ENCODE measurements around the gene NPAS2.

NPAS2 gene

GRCh38 chr2:100852999-100853908 lies 33.3 kb downstream of the NPAS2 start:
- no peak for DNase-seq (ENCODE audit: low read depth in 1 of 2, low spot score in 1 of 2)

DNA sequence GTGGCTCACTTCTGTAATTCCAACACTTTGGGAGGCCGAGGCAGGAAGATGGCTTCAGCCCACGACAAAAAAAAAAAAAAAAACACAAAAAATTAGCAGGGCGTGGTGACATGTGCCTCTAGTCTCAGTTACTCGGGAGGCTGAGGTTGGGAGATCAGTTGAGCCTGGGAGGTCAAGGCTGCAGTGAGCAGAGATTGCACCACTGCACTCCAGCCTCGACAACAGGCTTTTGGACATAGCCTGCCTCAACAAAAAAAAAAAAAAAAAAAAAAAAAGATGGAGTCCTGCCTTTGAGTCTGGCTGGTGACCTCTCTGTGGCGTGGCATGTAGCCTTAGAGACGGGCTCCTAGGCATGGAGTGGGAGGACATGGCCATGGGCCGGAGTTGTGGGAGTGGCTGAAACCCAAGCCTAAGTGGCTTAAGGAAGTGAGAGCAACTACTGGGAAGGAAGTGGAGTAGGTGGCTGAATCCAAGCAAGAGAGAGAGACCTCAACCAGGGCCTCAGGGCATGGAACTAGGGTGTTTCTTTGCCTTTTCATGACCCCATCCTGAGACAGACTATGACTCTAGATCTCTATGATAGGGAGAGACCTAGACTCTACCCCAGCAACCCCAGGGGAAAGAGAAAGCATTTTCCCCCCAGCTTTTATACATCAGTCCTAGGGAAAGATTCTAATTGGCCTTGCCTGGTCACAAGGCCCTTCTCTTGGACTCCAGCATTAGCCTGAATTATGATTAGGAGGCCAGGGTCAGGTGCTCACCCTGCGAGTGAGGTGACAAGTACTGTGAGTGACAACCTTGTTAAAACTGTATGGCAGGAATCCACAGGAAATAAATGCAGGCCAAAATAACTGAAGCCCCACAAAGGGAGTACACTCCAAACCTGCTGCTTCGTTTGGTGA lies 34.2 kb downstream of the NPAS2 start:
- DNase-seq (ENCODE audit: low read depth in 1 of 2, low spot score in 1 of 2): no peak

GRCh38 chr2:100855084-100855483 lies 35.1 kb downstream of the NPAS2 start:
- DNase-seq (ENCODE audit: low read depth in 1 of 2, low spot score in 1 of 2): no peak

DNA sequence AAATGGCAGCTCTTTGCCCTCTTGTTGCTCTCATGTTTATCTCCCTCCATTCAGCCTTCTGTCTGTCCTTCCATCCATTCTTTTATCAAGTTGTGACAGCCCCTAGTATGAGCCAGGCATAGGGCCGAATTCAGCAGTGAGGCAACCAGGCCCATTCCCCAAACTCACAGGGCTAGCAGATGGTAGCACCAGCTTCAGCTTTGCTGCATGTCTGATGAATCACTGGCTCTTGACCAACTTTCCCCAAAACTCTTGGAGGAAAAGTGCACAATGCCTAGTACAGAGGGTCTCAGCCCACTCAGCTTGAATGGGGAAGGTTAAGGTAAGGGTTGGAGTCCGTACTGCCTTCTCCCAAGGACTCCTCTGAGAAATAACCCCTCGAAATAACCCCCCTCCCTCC lies 35.7 kb downstream of the NPAS2 start:
- no peak for DNase-seq (ENCODE audit: low read depth in 1 of 2, low spot score in 1 of 2)

DNA sequence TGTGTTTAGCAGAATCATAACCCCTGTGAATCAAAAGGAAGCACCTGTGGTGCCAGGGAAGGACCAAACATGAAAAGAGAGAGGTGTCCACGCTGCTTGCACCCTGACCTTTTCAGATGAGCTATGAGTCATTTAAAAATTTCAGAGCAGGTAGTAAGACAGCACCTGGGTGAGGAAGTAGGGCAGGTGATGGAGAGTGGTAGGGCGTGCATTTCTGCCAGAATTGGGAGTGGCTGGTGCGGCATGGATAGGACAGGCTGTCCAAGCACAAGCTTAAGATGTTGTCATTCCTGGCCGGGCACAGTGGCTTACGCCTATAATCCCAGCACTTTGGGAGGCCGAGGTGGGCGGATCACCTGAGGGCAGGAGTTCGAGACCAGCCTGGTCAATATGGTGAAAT lies 36.8 kb downstream of the NPAS2 start:
- DNase-seq (ENCODE audit: low read depth in 1 of 2, low spot score in 1 of 2): no peak

DNA sequence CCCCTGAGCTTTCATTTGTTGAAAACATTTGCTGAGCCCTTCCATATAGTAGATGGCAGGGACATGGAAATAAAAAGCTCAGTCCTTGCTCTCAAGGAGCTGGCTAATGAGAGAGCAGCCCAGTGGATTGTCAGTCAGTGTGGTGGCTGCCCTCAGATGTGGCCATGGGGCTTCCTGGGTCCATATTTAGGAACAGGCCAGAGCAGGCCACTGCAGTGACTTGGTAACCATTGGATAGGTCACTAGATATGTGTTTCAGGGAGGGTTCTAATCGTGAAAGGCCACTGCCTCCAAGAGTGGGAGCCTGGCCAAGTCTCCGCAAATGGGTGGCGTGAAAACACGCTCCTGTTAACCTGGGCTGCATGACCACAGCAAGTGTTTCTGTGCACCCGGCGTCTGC lies 37.4 kb downstream of the NPAS2 start:
- DNase-seq (ENCODE audit: low read depth in 1 of 2, low spot score in 1 of 2): no peak

DNA sequence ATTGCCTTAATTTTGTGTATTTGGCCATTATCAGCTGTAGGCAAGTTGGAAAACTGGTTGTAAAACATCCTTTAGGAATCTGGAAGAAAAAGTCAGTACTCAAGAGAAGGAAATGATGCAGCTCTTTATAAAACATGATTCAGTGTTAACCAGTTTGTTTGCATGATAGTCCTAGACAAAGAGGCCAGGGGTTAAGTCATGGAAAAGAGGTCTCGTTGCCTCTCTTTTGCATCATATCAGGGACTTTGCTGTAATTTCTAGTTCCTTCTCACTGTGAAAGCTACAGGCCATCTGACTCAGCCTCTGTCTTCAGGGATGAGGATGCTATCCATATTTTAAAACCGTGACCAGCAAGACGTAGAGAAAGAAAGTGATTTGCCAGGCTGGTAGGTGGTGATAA lies 38.0 kb downstream of the NPAS2 start:
- DNase-seq (ENCODE audit: low read depth in 1 of 2, low spot score in 1 of 2): no peak

GRCh38 chr2:100859902-100860301 lies 40.0 kb downstream of the NPAS2 start:
- DNase-seq (ENCODE audit: low read depth in 1 of 2, low spot score in 1 of 2): no peak

GRCh38 chr2:100861340-100861739 lies 41.4 kb downstream of the NPAS2 start:
- DNase-seq (ENCODE audit: low read depth in 1 of 2, low spot score in 1 of 2): no peak

GRCh38 chr2:100862081-100862480 lies 42.1 kb downstream of the NPAS2 start:
- no peak for DNase-seq (ENCODE audit: low read depth in 1 of 2, low spot score in 1 of 2)

DNA sequence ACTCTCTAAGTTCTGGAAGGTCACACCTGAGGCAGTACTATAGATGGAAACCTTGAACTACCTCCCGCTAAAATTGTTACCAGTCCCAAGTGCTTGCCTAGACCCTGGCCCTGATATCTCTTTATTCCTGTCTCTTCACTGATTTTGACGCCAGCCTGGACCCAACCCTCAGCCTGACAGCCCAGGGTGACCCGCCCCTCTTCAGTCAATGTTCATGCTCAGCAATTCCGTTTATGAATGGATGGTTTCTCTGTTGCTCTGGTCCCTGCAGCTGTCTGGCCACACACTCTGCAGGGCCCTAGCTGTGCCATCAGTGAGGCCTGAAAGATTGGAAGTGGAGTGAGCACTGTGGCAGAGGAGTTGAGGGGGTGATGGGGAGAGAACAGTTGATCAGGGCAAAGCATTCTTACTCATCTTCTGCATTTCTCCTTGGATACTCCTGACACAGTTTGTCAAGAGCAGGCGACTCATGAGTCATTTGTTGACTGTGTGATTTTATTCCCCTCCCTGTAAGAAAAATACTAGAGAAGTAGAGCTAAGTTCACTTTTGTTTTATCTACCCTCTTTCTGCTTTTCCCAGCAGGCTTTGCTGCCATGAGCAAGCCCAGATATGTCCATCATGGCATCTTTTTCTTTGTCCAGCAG lies 46.0 kb downstream of the NPAS2 start:
- no peak for DNase-seq (ENCODE audit: low read depth in 1 of 2, low spot score in 1 of 2)

GRCh38 chr2:100868083-100868482 lies 48.1 kb downstream of the NPAS2 start:
- DNase-seq (ENCODE audit: low read depth in 1 of 2, low spot score in 1 of 2): no peak

GRCh38 chr2:100869120-100869519 lies 49.2 kb downstream of the NPAS2 start:
- no peak for DNase-seq (ENCODE audit: low read depth in 1 of 2, low spot score in 1 of 2)

GRCh38 chr2:100870652-100871531 lies 51.0 kb downstream of the NPAS2 start:
- DNase-seq (ENCODE audit: low read depth in 1 of 2, low spot score in 1 of 2): no peak

DNA sequence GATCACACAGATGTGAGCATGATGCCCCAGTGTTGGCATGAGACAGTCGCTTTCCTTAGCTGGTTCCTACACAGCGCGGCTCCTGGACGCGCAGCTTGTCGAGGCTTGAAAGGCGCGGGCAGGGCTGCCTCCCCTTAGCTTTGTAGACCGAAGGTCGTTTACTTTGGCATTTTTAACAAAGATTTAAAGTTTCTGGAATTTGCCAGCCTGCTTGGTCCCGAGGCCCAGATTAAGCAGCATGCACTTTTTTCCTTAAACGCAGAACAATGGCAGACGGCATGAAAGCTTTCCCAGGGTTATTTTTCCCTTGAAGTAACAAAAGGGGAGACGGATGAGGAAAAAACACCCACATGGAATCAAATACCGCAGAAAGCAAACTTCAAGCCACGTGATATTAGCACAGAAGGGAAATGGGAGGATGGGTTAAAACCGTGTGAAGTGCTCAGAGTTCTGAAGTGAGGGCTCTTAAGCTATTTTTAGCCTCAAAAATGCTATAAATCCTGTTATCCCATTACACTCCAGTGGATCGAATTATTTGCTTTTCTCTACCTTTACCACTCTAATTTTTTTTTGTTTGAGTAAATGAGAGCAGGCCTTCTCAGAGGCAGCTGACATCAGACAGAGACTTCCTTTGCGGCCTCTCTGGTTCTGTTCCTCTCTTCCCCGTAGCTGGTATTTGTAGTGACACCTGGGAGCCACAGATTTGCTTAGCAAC lies 55.7 kb downstream of the NPAS2 start:
- no peak for DNase-seq (ENCODE audit: low read depth in 1 of 2, low spot score in 1 of 2)

- DNase-seq (ENCODE audit: low read depth in 1 of 2, low spot score in 1 of 2): no peak
These were observed 56.4 kb downstream of the NPAS2 start for GRCh38 chr2:100876231-100876860.

DNA sequence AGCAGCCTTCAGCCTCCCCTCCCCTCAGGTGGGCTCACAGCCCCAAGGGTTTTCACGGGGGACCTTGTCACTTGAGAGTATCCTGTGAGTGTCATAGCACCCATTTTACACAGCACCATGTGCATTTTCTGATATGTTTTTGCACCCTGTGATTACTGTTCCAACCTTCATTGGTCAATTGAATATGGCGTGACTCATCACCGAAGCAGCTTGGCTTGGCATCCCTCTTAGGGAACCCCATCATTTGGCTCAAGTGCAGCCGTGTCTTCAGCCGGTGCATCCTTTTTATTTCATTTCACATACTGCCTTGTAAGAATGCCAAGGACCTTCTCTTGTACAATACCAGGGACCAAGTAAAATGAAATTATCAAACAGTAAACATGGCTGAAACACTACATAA lies 57.6 kb downstream of the NPAS2 start:
- DNase-seq (ENCODE audit: low read depth in 1 of 2, low spot score in 1 of 2): no peak

DNA sequence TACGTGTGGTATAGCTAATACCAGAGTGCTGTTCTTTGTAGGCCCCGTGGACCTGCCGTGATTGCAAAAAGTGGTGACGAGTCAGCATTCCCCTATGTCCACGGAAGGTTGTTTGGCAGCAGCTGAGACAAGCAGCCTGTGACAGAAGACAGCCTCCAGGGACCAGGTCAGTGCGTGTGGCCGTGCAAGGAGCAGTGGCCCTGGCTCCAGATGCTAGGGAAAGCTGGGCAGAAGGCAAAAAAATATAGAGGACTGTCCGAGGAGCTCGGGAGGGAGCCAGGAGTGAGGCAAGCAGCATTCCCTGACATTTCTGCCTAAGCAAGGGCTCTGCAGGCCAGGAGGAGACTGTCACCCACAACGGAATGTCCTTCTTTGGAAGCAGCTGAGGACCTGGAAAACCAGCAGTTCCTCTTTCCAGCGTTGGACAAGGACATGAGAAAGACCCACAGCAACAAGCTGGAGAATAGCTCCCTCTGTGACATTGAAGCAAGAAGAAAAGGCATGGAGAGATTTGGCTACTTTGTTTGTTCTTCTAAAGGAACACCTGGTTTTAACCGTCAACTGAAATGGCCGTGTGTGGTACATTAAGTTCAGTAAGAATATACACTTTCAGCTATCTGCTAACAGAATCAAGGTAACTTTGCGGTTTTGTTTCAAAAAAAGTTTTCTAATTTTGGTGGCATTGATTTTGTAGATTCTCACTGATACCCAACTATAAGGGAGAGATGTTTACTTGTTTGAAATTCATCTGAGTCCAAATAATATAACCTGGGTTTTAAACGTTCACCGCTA lies 58.3 kb downstream of the NPAS2 start:
- DNase-seq (ENCODE audit: low read depth in 1 of 2, low spot score in 1 of 2): no peak

GRCh38 chr2:100879296-100879695 lies 59.4 kb downstream of the NPAS2 start:
- no peak for DNase-seq (ENCODE audit: low read depth in 1 of 2, low spot score in 1 of 2)

Data from stimulated activated CD4-positive, alpha-beta T cell treated with anti-CD3 and anti-CD28 coated beads, Interleukin-15, amount 100 ng/mL, for 1 hour (primary cell).